GM23338 (cell line): ENCODE measurements around the gene DAAM1.

Experiments used
- CREB1 ChIP-seq: fragments of 250-450 bp; sonication (Bioruptor Pico); IDR thresholded peaks from 2 replicates; pipeline ENCODE4 v1.5.0; 2020; ENCODE audit warnings: low read depth, mild to moderate bottlenecking, moderate library complexity
- EZH2 ChIP-seq: fragments of 200-600 bp; sonication (generic); IDR thresholded peaks from one replicate; pipeline ENCODE4 v1.8.0; 2017; ENCODE audit warnings: antibody characterized with exemption, mild to moderate bottlenecking, low read depth; ENCODE audit not compliant: unreplicated experiment
- EZH2phosphoT487 ChIP-seq: fragments of 200-600 bp; sonication (generic); IDR thresholded peaks from one replicate; pipeline ENCODE4 v1.8.1; 2018; ENCODE audit warnings: antibody characterized with exemption; ENCODE audit not compliant: unreplicated experiment
- JUNB ChIP-seq: IDR thresholded peaks from one replicate; pipeline ENCODE4 v1.6.1; 2016; ENCODE audit warnings: antibody characterized with exemption; ENCODE audit not compliant: unreplicated experiment
- POLR2AphosphoS5 ChIP-seq: IDR thresholded peaks from 2 replicates; pipeline ENCODE4 v1.6.1; 2016; ENCODE audit warnings: antibody characterized with exemption, low read depth
- STAT1 ChIP-seq: IDR thresholded peaks from one replicate; pipeline ENCODE4 v1.6.1; 2016; ENCODE audit warnings: antibody characterized with exemption; ENCODE audit not compliant: unreplicated experiment
- TF ChIP-seq, protein P1 (sequence below), 2 experiments: fragments of 200-600 bp in 1 of 2; sonication (generic) in 1 of 2; conservative IDR thresholded peaks; 2 replicates each; pipeline versions ENCODE4 v1.5.1 to v1.6.1; 2016 to 2017; ENCODE audit warnings: antibody characterized with exemption in 2 of 2, low read depth in 2 of 2, mild to moderate bottlenecking in 2 of 2, moderate library complexity in 1 of 2
- TF ChIP-seq, protein P2 (sequence below): IDR thresholded peaks from one replicate; pipeline ENCODE4 v1.6.1; 2018; ENCODE audit warnings: antibody characterized with exemption; ENCODE audit not compliant: unreplicated experiment
- TF ChIP-seq, protein P3 (sequence below): IDR thresholded peaks from 2 replicates; pipeline ENCODE4 v1.6.1; 2016; ENCODE audit warnings: antibody characterized with exemption

DNA sequence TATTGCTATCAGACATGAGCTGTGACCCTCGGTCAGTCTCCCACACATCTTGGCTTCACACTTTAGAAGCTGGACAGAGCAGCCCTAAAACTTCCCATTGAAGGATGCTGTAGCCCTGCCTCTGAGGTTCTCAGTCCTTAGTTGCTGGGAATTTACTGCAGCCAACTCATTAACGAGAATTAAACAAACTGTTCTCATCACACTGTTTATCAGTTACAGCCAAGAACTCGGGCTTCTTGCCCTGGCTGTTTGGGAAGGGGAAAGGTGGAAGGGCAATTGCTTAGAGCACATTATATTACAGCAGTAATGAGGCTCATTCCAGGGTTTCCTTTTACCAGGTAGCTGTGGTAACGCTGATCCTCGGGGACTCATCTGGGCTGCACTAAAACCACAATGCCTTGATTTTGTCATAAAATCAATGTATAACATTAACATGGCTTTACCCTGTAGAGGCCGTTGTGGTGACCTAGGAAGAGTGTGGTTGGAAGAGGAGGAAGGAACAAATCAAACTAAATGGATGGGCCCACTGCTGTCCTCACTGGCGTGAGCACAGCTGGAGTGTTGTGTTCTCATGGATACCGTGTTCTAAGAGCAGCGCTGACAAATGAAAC lies 189.6 kb downstream of the DAAM1 start:
- TF ChIP-seq, protein P1, sequence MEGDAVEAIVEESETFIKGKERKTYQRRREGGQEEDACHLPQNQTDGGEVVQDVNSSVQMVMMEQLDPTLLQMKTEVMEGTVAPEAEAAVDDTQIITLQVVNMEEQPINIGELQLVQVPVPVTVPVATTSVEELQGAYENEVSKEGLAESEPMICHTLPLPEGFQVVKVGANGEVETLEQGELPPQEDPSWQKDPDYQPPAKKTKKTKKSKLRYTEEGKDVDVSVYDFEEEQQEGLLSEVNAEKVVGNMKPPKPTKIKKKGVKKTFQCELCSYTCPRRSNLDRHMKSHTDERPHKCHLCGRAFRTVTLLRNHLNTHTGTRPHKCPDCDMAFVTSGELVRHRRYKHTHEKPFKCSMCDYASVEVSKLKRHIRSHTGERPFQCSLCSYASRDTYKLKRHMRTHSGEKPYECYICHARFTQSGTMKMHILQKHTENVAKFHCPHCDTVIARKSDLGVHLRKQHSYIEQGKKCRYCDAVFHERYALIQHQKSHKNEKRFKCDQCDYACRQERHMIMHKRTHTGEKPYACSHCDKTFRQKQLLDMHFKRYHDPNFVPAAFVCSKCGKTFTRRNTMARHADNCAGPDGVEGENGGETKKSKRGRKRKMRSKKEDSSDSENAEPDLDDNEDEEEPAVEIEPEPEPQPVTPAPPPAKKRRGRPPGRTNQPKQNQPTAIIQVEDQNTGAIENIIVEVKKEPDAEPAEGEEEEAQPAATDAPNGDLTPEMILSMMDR (conservative IDR thresholded peaks at IDR 0.05; ENCODE audit: low read depth in 2 of 2), result no peak
- TF ChIP-seq EZH2, result no peak
- no peak for TF ChIP-seq EZH2phosphoT487
- TF ChIP-seq CREB1 (CRISPR knock-in tag), result no peak
- TF ChIP-seq POLR2AphosphoS5, result no peak
- TF ChIP-seq, protein P2, sequence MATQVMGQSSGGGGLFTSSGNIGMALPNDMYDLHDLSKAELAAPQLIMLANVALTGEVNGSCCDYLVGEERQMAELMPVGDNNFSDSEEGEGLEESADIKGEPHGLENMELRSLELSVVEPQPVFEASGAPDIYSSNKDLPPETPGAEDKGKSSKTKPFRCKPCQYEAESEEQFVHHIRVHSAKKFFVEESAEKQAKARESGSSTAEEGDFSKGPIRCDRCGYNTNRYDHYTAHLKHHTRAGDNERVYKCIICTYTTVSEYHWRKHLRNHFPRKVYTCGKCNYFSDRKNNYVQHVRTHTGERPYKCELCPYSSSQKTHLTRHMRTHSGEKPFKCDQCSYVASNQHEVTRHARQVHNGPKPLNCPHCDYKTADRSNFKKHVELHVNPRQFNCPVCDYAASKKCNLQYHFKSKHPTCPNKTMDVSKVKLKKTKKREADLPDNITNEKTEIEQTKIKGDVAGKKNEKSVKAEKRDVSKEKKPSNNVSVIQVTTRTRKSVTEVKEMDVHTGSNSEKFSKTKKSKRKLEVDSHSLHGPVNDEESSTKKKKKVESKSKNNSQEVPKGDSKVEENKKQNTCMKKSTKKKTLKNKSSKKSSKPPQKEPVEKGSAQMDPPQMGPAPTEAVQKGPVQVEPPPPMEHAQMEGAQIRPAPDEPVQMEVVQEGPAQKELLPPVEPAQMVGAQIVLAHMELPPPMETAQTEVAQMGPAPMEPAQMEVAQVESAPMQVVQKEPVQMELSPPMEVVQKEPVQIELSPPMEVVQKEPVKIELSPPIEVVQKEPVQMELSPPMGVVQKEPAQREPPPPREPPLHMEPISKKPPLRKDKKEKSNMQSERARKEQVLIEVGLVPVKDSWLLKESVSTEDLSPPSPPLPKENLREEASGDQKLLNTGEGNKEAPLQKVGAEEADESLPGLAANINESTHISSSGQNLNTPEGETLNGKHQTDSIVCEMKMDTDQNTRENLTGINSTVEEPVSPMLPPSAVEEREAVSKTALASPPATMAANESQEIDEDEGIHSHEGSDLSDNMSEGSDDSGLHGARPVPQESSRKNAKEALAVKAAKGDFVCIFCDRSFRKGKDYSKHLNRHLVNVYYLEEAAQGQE, result no peak
- no peak for TF ChIP-seq STAT1
- TF ChIP-seq, protein P3, sequence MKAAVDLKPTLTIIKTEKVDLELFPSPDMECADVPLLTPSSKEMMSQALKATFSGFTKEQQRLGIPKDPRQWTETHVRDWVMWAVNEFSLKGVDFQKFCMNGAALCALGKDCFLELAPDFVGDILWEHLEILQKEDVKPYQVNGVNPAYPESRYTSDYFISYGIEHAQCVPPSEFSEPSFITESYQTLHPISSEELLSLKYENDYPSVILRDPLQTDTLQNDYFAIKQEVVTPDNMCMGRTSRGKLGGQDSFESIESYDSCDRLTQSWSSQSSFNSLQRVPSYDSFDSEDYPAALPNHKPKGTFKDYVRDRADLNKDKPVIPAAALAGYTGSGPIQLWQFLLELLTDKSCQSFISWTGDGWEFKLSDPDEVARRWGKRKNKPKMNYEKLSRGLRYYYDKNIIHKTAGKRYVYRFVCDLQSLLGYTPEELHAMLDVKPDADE, result no peak
- no peak for TF ChIP-seq JUNB
